ENCODE measurements around the gene MECP2.

Gene MECP2

DNA sequence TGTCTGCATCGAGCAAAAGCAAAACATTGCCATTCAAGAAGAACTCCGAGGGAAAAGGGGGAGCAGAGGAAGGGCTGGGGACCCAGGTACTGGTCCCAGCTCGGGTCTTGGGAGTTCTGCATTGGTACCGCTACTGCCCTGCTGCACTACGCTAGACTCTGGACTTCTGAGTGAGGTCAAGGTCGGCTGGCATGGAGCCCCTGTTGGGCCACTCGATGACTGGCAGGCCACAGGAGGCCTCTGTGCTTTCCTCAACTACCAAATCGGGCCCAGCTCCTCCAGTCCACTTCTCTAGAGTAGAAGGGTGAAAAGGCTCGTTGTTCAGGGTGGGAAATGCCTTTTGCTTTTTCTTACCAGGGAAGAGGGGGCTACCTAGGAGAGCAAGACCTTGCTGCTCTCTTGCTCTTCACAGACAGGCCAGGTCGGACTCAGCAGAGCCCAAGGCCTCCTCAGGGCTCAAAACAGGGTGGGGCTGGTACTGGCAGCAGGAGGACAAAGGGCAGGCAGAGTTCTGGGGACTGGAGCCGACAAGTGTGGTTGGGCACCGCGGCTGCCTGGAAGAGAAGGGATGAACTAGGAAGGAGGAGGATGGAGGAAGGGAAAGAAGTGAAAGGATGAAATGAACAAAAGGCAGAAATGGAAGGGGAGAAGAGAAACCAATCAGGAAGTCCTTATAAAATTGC is 68.9 kb downstream of the MECP2 start:
- Histone ChIP-seq H3K9me2 (replicated peaks; ENCODE audit: low read depth, low read length) (no peaks in the 10 kb centered on the region), H3K4me1 (ENCODE audit: insufficient read depth, low read length, poor library complexity, severe bottlenecking) (no peaks in the 10 kb centered on the region), H4K20me1 (ENCODE audit: insufficient read depth, low read length, poor library complexity, severe bottlenecking) (peaks cover 3% of the 10 kb centered on the region), H3K4me3 (ENCODE audit: low read length, poor library complexity, severe bottlenecking) (no peak overlapping the region), H3K9ac (ENCODE audit: low read depth, low read length, poor library complexity, severe bottlenecking) (no peak overlapping the region), H3K9me3 (ENCODE audit: insufficient read depth, low read depth, low read length) (no peaks in the 10 kb centered on the region), H2AFZ (ENCODE audit: low read length) (no peak overlapping the region), H3F3A (ENCODE audit: low read depth) (no peaks in the 10 kb centered on the region), H3K27me3 (ENCODE audit: insufficient read depth, low read length, poor library complexity, severe bottlenecking) (no peaks in the 10 kb centered on the region), H3K36me3 (ENCODE audit: insufficient read depth, low read length) (peaks cover 53% of the 10 kb centered on the region; the same call in 1 of the 2 replicates), H3K4me2 (ENCODE audit: low read depth, low read length, poor library complexity, severe bottlenecking) (no peak overlapping the region), H3K79me2 (ENCODE audit: insufficient read depth, low read length) (peaks cover 8% of the 10 kb centered on the region; the same call in 1 of the 2 replicates)
- TF ChIP-seq CTCF (conservative IDR thresholded peaks at IDR 0.05; ENCODE audit: low read length) = no peak
- TF ChIP-seq EZH2phosphoT487 (IDR thresholded peaks at IDR 0.05; ENCODE audit: borderline replicate concordance) = no peak

DNA sequence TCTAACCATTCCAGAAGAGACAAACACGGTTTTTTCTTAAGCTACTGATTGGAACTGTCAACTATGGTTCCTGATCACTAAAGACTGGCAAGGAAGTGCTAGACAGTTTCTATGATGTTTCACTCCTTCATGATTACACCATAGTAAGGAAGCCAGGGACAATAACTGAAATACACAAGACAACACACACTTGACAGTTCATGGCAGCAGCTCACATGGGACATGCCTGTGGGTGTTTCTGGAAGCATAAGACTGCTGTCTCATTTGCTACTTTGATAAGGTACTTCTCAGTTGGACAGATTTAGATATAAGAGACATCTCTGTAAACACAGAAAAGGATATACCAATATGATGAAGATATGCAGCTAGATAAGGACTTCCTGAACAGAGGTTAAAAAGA is 69.5 kb downstream of the MECP2 start:
- Histone ChIP-seq H3K9ac (ENCODE audit: low read depth, low read length, poor library complexity, severe bottlenecking) (no peak overlapping the region), H3K9me3 (ENCODE audit: insufficient read depth, low read depth, low read length) (no peaks in the 10 kb centered on the region), H3F3A (ENCODE audit: low read depth) (no peaks in the 10 kb centered on the region), H3K36me3 (ENCODE audit: insufficient read depth, low read length) (peaks cover 53% of the 10 kb centered on the region; the same call in 1 of the 2 replicates), H3K79me2 (ENCODE audit: insufficient read depth, low read length) (peaks cover 1% of the 10 kb centered on the region; the same call in 1 of the 2 replicates), H3K4me1 (ENCODE audit: insufficient read depth, low read length, poor library complexity, severe bottlenecking) (no peaks in the 10 kb centered on the region), H3K27me3 (ENCODE audit: insufficient read depth, low read length, poor library complexity, severe bottlenecking) (no peaks in the 10 kb centered on the region), H4K20me1 (ENCODE audit: insufficient read depth, low read length, poor library complexity, severe bottlenecking) (no peaks in the 10 kb centered on the region), H3K4me3 (ENCODE audit: low read length, poor library complexity, severe bottlenecking) (no peak overlapping the region), H3K9me2 (replicated peaks; ENCODE audit: low read depth, low read length) (no peaks in the 10 kb centered on the region), H2AFZ (ENCODE audit: low read length) (no peak overlapping the region), H3K4me2 (ENCODE audit: low read depth, low read length, poor library complexity, severe bottlenecking) (no peak overlapping the region)
- TF ChIP-seq CTCF (conservative IDR thresholded peaks at IDR 0.05; ENCODE audit: low read length) (no peak), EZH2phosphoT487 (IDR thresholded peaks at IDR 0.05; ENCODE audit: borderline replicate concordance) (no peak)

DNA sequence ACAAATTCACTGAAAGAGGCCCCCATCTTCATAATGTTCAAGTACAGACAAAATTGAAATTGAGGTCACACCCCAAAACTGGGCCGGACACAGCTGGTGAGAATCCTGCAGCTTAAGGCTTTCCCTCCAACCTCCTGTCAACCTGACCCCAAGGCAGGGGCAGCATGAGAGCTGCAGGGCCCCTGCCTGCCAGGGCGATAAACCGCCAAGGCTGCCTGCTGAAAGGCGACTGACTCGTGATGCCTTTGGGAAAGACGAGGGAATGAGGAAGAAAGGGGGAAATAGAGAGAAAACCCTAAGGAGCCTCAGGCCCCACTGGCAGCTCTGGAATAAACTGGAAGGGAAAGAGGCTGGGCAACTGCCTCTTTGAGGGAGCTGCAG is 70.5 kb downstream of the MECP2 start:
- H3F3A ChIP-seq (ENCODE audit: low read depth) = no peaks in the 10 kb centered on the region
- no peaks in the 10 kb centered on the region for H4K20me1 ChIP-seq (ENCODE audit: insufficient read depth, low read length, poor library complexity, severe bottlenecking)
- TF ChIP-seq EZH2phosphoT487 (IDR thresholded peaks at IDR 0.05; ENCODE audit: borderline replicate concordance) = no peak
- TF ChIP-seq CTCF (conservative IDR thresholded peaks at IDR 0.05; ENCODE audit: low read length) = no peak
- no peak overlapping the region for H2AFZ ChIP-seq (ENCODE audit: low read length)
- H3K79me2 ChIP-seq (ENCODE audit: insufficient read depth, low read length) = no peaks in the 10 kb centered on the region
- no peak overlapping the region for H3K4me3 ChIP-seq (ENCODE audit: low read length, poor library complexity, severe bottlenecking)
- H3K36me3 ChIP-seq (ENCODE audit: insufficient read depth, low read length) = peaks cover 48% of the 10 kb centered on the region; the same call in 1 of the 2 replicates
- H3K4me2 ChIP-seq (ENCODE audit: low read depth, low read length, poor library complexity, severe bottlenecking) = no peak overlapping the region
- H3K9me3 ChIP-seq (ENCODE audit: insufficient read depth, low read depth, low read length) = no peaks in the 10 kb centered on the region
- H3K4me1 ChIP-seq (ENCODE audit: insufficient read depth, low read length, poor library complexity, severe bottlenecking) = no peaks in the 10 kb centered on the region
- H3K9me2 ChIP-seq (replicated peaks; ENCODE audit: low read depth, low read length) = no peaks in the 10 kb centered on the region
- H3K27me3 ChIP-seq (ENCODE audit: insufficient read depth, low read length, poor library complexity, severe bottlenecking) = no peaks in the 10 kb centered on the region
- H3K9ac ChIP-seq (ENCODE audit: low read depth, low read length, poor library complexity, severe bottlenecking) = no peak overlapping the region
